ENCODE results near the gene PLCB2.

The PLCB2 gene

GRCh38 chr15:40307421-40308211, at the start of gene PLCB2:
Gene PLCB2, minus strand, starts transcription at chr15:40307935. Its CDS starts 263 bp downstream, at chr15:40307672.
- peak; percentile 39 to 48 for DNase-seq (ENCODE audit: low read depth in 2 of 2)

- DNase-seq (ENCODE audit: low read depth in 2 of 2), result no peak
Measured at GRCh38 chr15:40357246-40357645, 49.5 kb upstream of the PLCB2 start.

- no peak for DNase-seq (ENCODE audit: low read depth in 2 of 2)
Measured at GRCh38 chr15:40355976-40356585, 48.3 kb upstream of the PLCB2 start.

- no peak for DNase-seq (ENCODE audit: low read depth in 2 of 2)
Measured at GRCh38 chr15:40354408-40355171, 46.9 kb upstream of the PLCB2 start.

- no peak for DNase-seq (ENCODE audit: low read depth in 2 of 2)
Measured at GRCh38 chr15:40353697-40354096, 46.0 kb upstream of the PLCB2 start.

GRCh38 chr15:40352281-40352901, 44.7 kb upstream of the PLCB2 start:
- no peak for DNase-seq (ENCODE audit: low read depth in 2 of 2)

- no peak for DNase-seq (ENCODE audit: low read depth in 2 of 2)
Measured at GRCh38 chr15:40349163-40349562, 41.4 kb upstream of the PLCB2 start.

- DNase-seq (ENCODE audit: low read depth in 2 of 2), result no peak
Measured at GRCh38 chr15:40348474-40348870, 40.7 kb upstream of the PLCB2 start.

- no peak for DNase-seq (ENCODE audit: low read depth in 2 of 2)
Measured at GRCh38 chr15:40347559-40348473, 40.1 kb upstream of the PLCB2 start.

- DNase-seq (ENCODE audit: low read depth in 2 of 2), result no peak
Measured at GRCh38 chr15:40346579-40347558, 39.1 kb upstream of the PLCB2 start.

GRCh38 chr15:40345867-40346578, 38.3 kb upstream of the PLCB2 start:
- DNase-seq (ENCODE audit: low read depth in 2 of 2), result no peak

- DNase-seq (ENCODE audit: low read depth in 2 of 2), result no peak
Measured at GRCh38 chr15:40345225-40345866, 37.6 kb upstream of the PLCB2 start.

- peak; percentile 55 to 64 for DNase-seq (ENCODE audit: low read depth in 2 of 2)
Measured at GRCh38 chr15:40344631-40345120, 36.9 kb upstream of the PLCB2 start.

- DNase-seq (ENCODE audit: low read depth in 2 of 2), result no peak
Measured at GRCh38 chr15:40344217-40344616, 36.5 kb upstream of the PLCB2 start.

- no peak for DNase-seq (ENCODE audit: low read depth in 2 of 2)
Measured at GRCh38 chr15:40343512-40343911, 35.8 kb upstream of the PLCB2 start.

- no peak for DNase-seq (ENCODE audit: low read depth in 2 of 2)
Measured at GRCh38 chr15:40342416-40343320, 34.9 kb upstream of the PLCB2 start.

- DNase-seq (ENCODE audit: low read depth in 2 of 2), result no peak
Measured at GRCh38 chr15:40340740-40341400, 33.1 kb upstream of the PLCB2 start, which contains the start of gene CCDC9B. Gene CCDC9B, minus strand, starts transcription at chr15:40340939. Its CDS starts 120 bp downstream, at chr15:40340819.

Measured in activated CD4-positive, alpha-beta T cell treated with anti-CD3 and anti-CD28 coated beads for 24 hours (primary cell).